Esophagus (tissue), 2 donors: ENCODE data around the gene ATP1B1. TPM values are rescaled to one million over a fixed set of nuclear protein-coding genes. Genes with fewer than 3 reads are reported as not detected.

Experiments
- H3K27ac ChIP-seq, 2 donors: one replicate each; pipeline ENCODE4 v1.5.1; 2013; ENCODE audit warnings: low read depth in 2 of 2, mild to moderate bottlenecking in 2 of 2, inconsistent platforms in 1 of 2, low read length in 1 of 2, moderate library complexity in 1 of 2
- H3K27me3 ChIP-seq, 2 donors: one replicate each; pipeline ENCODE4 v1.6.1; 2013; ENCODE audit warnings: low read length in 2 of 2, control low read depth in 1 of 2, mild to moderate bottlenecking in 1 of 2; ENCODE audit not compliant: insufficient read depth in 2 of 2, control insufficient read depth in 1 of 2
- H3K36me3 ChIP-seq, 2 donors: one replicate each; pipeline ENCODE4 v1.6.1; 2013; ENCODE audit warnings: low read length in 1 of 2; ENCODE audit not compliant: control insufficient read depth in 2 of 2, insufficient read depth in 2 of 2
- H3K4me1 ChIP-seq, 2 donors: one replicate each; pipeline ENCODE4 v1.6.1; 2013; ENCODE audit warnings: low read length in 1 of 2; ENCODE audit not compliant: control insufficient read depth in 2 of 2, insufficient read depth in 2 of 2
- H3K4me3 ChIP-seq, 2 donors: one replicate each; pipeline ENCODE4 v1.5.1; 2013; ENCODE audit warnings: low read length in 2 of 2, mild to moderate bottlenecking in 2 of 2, low read depth in 1 of 2, moderate library complexity in 1 of 2
- H3K9me3 ChIP-seq, 2 donors: one replicate each; pipeline ENCODE4 v1.6.1; 2013; ENCODE audit warnings: mild to moderate bottlenecking in 2 of 2, low read depth in 1 of 2, low read length in 1 of 2, moderate library complexity in 1 of 2; ENCODE audit not compliant: control insufficient read depth in 2 of 2, insufficient read depth in 1 of 2
- WGBS, 2 donors: extraction: QIAGEN DNeasy Blood & Tissue Kit; methylation state at CpG; one replicate each; pipeline ENCODE4 v1.1.7; 2013; 5-methylcytosine and 5-hydroxymethylcytosine counted together
- polyA plus RNA-seq, 2 donors: library from polyadenylated mRNA; stranded (reverse); fragments of 200-250 nt; gene quantifications; one replicate each; pipeline ENCODE4 v1.2.3, GENCODE V29; 2013
- donor health status: healthy with polysubstance abuse.
- donor health status: Bipolar disorder and iron deficiency.

The ATP1B1 gene
- polyA plus RNA-seq, 2 donors, result 104 to 194 TPM

- Histone ChIP-seq H3K27me3 (no peaks in the 10 kb centered on the region), H3K9me3 (no peaks in the 10 kb centered on the region), H3K27ac (no peak overlapping the region), H3K36me3 (no peaks in the 10 kb centered on the region), H3K4me3 (no peak overlapping the region), H3K4me1 (no peaks in the 10 kb centered on the region)
- 92 to 94% methylated on average over 2 of the region's 2 CpGs for WGBS, 2 donors
Measured at GRCh38 chr1:169092399-169092798, 14.1 kb upstream of the ATP1B1 start.

GRCh38 chr1:169094897-169095569 is 11.5 kb upstream of the ATP1B1 start:
- Histone ChIP-seq H3K4me1 (no peaks in the 10 kb centered on the region), H3K36me3 (no peaks in the 10 kb centered on the region), H3K9me3 (no peaks in the 10 kb centered on the region), H3K4me3 (no peak overlapping the region), H3K27me3 (no peaks in the 10 kb centered on the region), H3K27ac (no peak overlapping the region)
- 50 to 58% methylated on average over 4 of the region's 4 CpGs for WGBS, 2 donors

GRCh38 chr1:169098380-169098779 is 8.1 kb upstream of the ATP1B1 start:
- peaks cover 9 to 11% of the 10 kb centered on the region in 2 donors for H3K4me1 ChIP-seq
- H3K4me3 ChIP-seq, result no peak overlapping the region
- no peaks in the 10 kb centered on the region for H3K9me3 ChIP-seq
- 74 to 88% methylated on average over 1 of the region's 1 CpG for WGBS, 2 donors
- H3K27me3 ChIP-seq, result no peaks in the 10 kb centered on the region
- H3K36me3 ChIP-seq, result no peaks in the 10 kb centered on the region
- H3K27ac ChIP-seq, result no peak overlapping the region

- 82 to 85% methylated on average over 2 of the region's 2 CpGs for WGBS, 2 donors
- Histone ChIP-seq H3K9me3 (no peaks in the 10 kb centered on the region), H3K4me3 (no peak overlapping the region)
Measured at GRCh38 chr1:169099561-169099960, 6.9 kb upstream of the ATP1B1 start.

GRCh38 chr1:169100208-169100607 is 6.3 kb upstream of the ATP1B1 start:
- no peak overlapping the region for H3K4me3 ChIP-seq
- H3K27me3 ChIP-seq, result no peaks in the 10 kb centered on the region
- 74 to 91% methylated on average over 1 of the region's 1 CpG for WGBS, 2 donors
- H3K27ac ChIP-seq, result no peak overlapping the region
- H3K36me3 ChIP-seq, result no peaks in the 10 kb centered on the region
- H3K9me3 ChIP-seq, result no peaks in the 10 kb centered on the region
- peaks cover 11 to 15% of the 10 kb centered on the region in 2 donors for H3K4me1 ChIP-seq

More at GRCh38 chr1:169099561-169099960, 6.9 kb upstream of the ATP1B1 start:
- Histone ChIP-seq H3K4me1 (peaks cover 11 to 15% of the 10 kb centered on the region in 2 donors), H3K27me3 (no peaks in the 10 kb centered on the region), H3K27ac (no peak overlapping the region), H3K36me3 (no peaks in the 10 kb centered on the region)

- Histone ChIP-seq H3K36me3 (no peaks in the 10 kb centered on the region), H3K4me1 (peaks cover 11 to 15% of the 10 kb centered on the region in 2 donors)
Measured at GRCh38 chr1:169100651-169101088, 5.8 kb upstream of the ATP1B1 start.

GRCh38 chr1:169102567-169102966 is 3.9 kb upstream of the ATP1B1 start:
- Histone ChIP-seq H3K27ac (peak overlapping the region; percentile 71 to 78), H3K4me3 (peak overlapping the region in 1 of 2 donors; percentile 8), H3K9me3 (no peaks in the 10 kb centered on the region), H3K4me1 (peaks cover 11 to 15% of the 10 kb centered on the region in 2 donors), H3K27me3 (no peaks in the 10 kb centered on the region), H3K36me3 (no peaks in the 10 kb centered on the region)
- 28% methylated on average over 4 of the region's 4 CpGs for WGBS, 2 donors

More at GRCh38 chr1:169100651-169101088, 5.8 kb upstream of the ATP1B1 start:
- Histone ChIP-seq H3K4me3 (no peak overlapping the region), H3K27me3 (no peaks in the 10 kb centered on the region), H3K9me3 (no peaks in the 10 kb centered on the region), H3K27ac (no peak overlapping the region)
- WGBS, 2 donors, result 83 to 84% methylated on average over 3 of the region's 3 CpGs

- WGBS, 2 donors, result 58 to 62% methylated on average over 5 of the region's 5 CpGs
- Histone ChIP-seq H3K9me3 (no peaks in the 10 kb centered on the region), H3K27ac (peak overlapping the region; percentile 71 to 78), H3K4me1 (peaks cover 11 to 18% of the 10 kb centered on the region in 2 donors), H3K4me3 (peak overlapping the region in 1 of 2 donors; percentile 8), H3K27me3 (no peaks in the 10 kb centered on the region), H3K36me3 (no peaks in the 10 kb centered on the region)
Measured at GRCh38 chr1:169103002-169103401, 3.5 kb upstream of the ATP1B1 start.

GRCh38 chr1:169103480-169103893 is 3.0 kb upstream of the ATP1B1 start:
- H3K9me3 ChIP-seq, result no peaks in the 10 kb centered on the region
- no peaks in the 10 kb centered on the region for H3K27me3 ChIP-seq
- peak overlapping the region; percentile 71 to 78 for H3K27ac ChIP-seq
- peak overlapping the region in 1 of 2 donors; percentile 8 for H3K4me3 ChIP-seq
- H3K36me3 ChIP-seq, result no peaks in the 10 kb centered on the region
- WGBS, 2 donors, result 40 to 50% methylated on average over 6 of the region's 6 CpGs
- peaks cover 11 to 18% of the 10 kb centered on the region in 2 donors for H3K4me1 ChIP-seq

- Histone ChIP-seq H3K9me3 (no peaks in the 10 kb centered on the region), H3K36me3 (no peaks in the 10 kb centered on the region), H3K4me3 (peak overlapping the region in 1 of 2 donors; percentile 91), H3K4me1 (peaks cover 11 to 18% of the 10 kb centered on the region in 2 donors), H3K27ac (peak overlapping the region in 1 of 2 donors; percentile 80), H3K27me3 (no peaks in the 10 kb centered on the region)
- whole genome bisulfite sequencing, 2 donors, result 61 to 65% methylated on average over 6 of the region's 6 CpGs
Measured at GRCh38 chr1:169105087-169105433, 1.4 kb upstream of the ATP1B1 start.
